ENCODE measurements around the gene CLEC2L. TPM values are rescaled to one million over a fixed set of nuclear protein-coding genes. Genes with fewer than 3 reads are reported as not detected.

The CLEC2L gene
- total RNA-seq, 4 donors from 2014 or later, result 0.21 to 0.43 (median 0.26) TPM; not detected in 1

GRCh38 chr7:139534966-139535651 is 11.6 kb downstream of the CLEC2L start:
- Histone ChIP-seq H3K4me3 (no peak overlapping the region), H3K9me3 (no peaks in the 10 kb centered on the region), H3K27me3 (no peaks in the 10 kb centered on the region), H3K36me3 (no peaks in the 10 kb centered on the region), H3K27ac (no peak overlapping the region), H3K4me1 (no peaks in the 10 kb centered on the region)
- TF ChIP-seq POLR2A (IDR thresholded peaks at IDR 0.05), result no peak
- TF ChIP-seq, protein P1, sequence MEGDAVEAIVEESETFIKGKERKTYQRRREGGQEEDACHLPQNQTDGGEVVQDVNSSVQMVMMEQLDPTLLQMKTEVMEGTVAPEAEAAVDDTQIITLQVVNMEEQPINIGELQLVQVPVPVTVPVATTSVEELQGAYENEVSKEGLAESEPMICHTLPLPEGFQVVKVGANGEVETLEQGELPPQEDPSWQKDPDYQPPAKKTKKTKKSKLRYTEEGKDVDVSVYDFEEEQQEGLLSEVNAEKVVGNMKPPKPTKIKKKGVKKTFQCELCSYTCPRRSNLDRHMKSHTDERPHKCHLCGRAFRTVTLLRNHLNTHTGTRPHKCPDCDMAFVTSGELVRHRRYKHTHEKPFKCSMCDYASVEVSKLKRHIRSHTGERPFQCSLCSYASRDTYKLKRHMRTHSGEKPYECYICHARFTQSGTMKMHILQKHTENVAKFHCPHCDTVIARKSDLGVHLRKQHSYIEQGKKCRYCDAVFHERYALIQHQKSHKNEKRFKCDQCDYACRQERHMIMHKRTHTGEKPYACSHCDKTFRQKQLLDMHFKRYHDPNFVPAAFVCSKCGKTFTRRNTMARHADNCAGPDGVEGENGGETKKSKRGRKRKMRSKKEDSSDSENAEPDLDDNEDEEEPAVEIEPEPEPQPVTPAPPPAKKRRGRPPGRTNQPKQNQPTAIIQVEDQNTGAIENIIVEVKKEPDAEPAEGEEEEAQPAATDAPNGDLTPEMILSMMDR (IDR thresholded peaks at IDR 0.05), result no peak
- intact Hi-C loops (cut with DNase I; ENCODE audit: low total_unique reads), result no loop called here
- no peak for DNase-seq

GRCh38 chr7:139536152-139536551 is 12.7 kb downstream of the CLEC2L start:
- intact Hi-C loops (cut with DNase I; ENCODE audit: low total_unique reads), result no loop called here
- Histone ChIP-seq H3K4me1 (no peaks in the 10 kb centered on the region), H3K9me3 (no peaks in the 10 kb centered on the region), H3K36me3 (no peaks in the 10 kb centered on the region), H3K4me3 (no peak overlapping the region), H3K27ac (no peak overlapping the region), H3K27me3 (no peaks in the 10 kb centered on the region)
- no peak for TF ChIP-seq POLR2A (IDR thresholded peaks at IDR 0.05)
- TF ChIP-seq, protein P1 (IDR thresholded peaks at IDR 0.05), result no peak
- DNase-seq, result no peak

- no peaks in the 10 kb centered on the region for H3K36me3 ChIP-seq
- intact Hi-C loops (cut with DNase I; ENCODE audit: low total_unique reads), result no loop called here
- no peaks in the 10 kb centered on the region for H3K9me3 ChIP-seq
- no peak for TF ChIP-seq POLR2A (IDR thresholded peaks at IDR 0.05)
- H3K27me3 ChIP-seq, result no peaks in the 10 kb centered on the region
- H3K4me1 ChIP-seq, result no peaks in the 10 kb centered on the region
- no peak overlapping the region for H3K27ac ChIP-seq
- no peak overlapping the region for H3K4me3 ChIP-seq
- no peak for DNase-seq
Observed at GRCh38 chr7:139538881-139539635, 15.6 kb downstream of the CLEC2L start.

- Histone ChIP-seq H3K4me3 (no peak overlapping the region), H3K27ac (no peak overlapping the region), H3K4me1 (no peaks in the 10 kb centered on the region), H3K9me3 (no peaks in the 10 kb centered on the region), H3K36me3 (no peaks in the 10 kb centered on the region), H3K27me3 (no peaks in the 10 kb centered on the region)
- intact Hi-C loops (cut with DNase I; ENCODE audit: low total_unique reads), result no loop called here
- TF ChIP-seq, protein P1 (IDR thresholded peaks at IDR 0.05), result no peak
- no peak for TF ChIP-seq POLR2A (IDR thresholded peaks at IDR 0.05)
- DNase-seq, result no peak
Observed at GRCh38 chr7:139540203-139540602, 16.7 kb downstream of the CLEC2L start.

- Histone ChIP-seq H3K27me3 (no peaks in the 10 kb centered on the region), H3K4me1 (no peaks in the 10 kb centered on the region), H3K36me3 (no peaks in the 10 kb centered on the region), H3K4me3 (no peak overlapping the region), H3K27ac (no peak overlapping the region), H3K9me3 (no peaks in the 10 kb centered on the region)
- no peak for DNase-seq
- TF ChIP-seq, protein P1 (IDR thresholded peaks at IDR 0.05), result no peak
- TF ChIP-seq POLR2A (IDR thresholded peaks at IDR 0.05), result no peak
- intact Hi-C loops (cut with DNase I; ENCODE audit: low total_unique reads), result no loop called here
Observed at GRCh38 chr7:139541600-139542307, 18.3 kb downstream of the CLEC2L start.
